Skeletal muscle satellite cell (primary cell): ENCODE measurements around the gene HTR2B.
A peak's percentile ranks its signal among the peaks of the same experiment; 100 is the strongest.
"Not testable (repeated sequence)": the region's sequence is repeated elsewhere in the genome, so short reads cannot be mapped to it uniquely, and the experiment has no call there.

Source experiments
- H3K27me3 ChIP-seq: 2 replicates; pipeline ENCODE4 v1.7.0; 2013; ENCODE audit warnings: low read length; ENCODE audit not compliant: control insufficient read depth, insufficient read depth
- H3K36me3 ChIP-seq: 2 replicates; pipeline ENCODE4 v1.7.0; 2013; ENCODE audit warnings: mild to moderate bottlenecking, control low read depth, low read length; ENCODE audit not compliant: insufficient read depth
- H3K4me1 ChIP-seq: 2 replicates; pipeline ENCODE4 v1.7.0; 2013; ENCODE audit warnings: low read length; ENCODE audit not compliant: control insufficient read depth, insufficient read depth
- H3K4me2 ChIP-seq: 2 replicates; pipeline ENCODE4 v1.7.0; 2013; ENCODE audit warnings: mild to moderate bottlenecking, low read length
- H3K4me3 ChIP-seq: 2 replicates; pipeline ENCODE4 v1.7.0; 2013; ENCODE audit warnings: low read length
- H3K9ac ChIP-seq: 2 replicates; pipeline ENCODE4 v1.7.0; 2013; ENCODE audit warnings: mild to moderate bottlenecking, low read depth, low read length, moderate library complexity
- H3K9me3 ChIP-seq: replicated peaks from 2 replicates; pipeline ENCODE4 v1.7.0; 2013; ENCODE audit warnings: mild to moderate bottlenecking, control low read depth, low read length

Gene HTR2B

DNA sequence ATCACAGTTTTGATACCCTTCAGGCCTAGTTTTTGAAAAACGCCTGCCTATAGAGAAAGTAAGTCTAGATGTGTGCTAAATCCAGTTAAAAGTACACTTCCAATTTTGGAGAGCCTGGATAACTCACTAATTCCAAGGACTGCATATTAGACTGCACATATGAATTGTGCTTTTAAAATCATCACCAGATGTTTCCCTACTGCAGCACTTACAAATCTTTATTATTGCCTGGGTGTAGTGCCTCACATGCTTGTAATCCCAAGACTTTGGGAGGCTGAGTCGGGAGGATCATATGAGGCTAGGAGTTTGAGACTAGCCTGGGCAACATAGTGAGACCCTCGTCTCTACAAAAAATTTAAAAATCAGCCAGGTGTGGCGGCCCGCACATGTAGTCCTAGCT, 35.9 kb upstream of the HTR2B start:
- Histone ChIP-seq H3K4me1 (peaks cover 46% of the 10 kb centered on the region), H3K9me3 (no peaks in the 10 kb centered on the region), H3K9ac (peak overlapping the region; percentile 80), H3K27me3 (no peaks in the 10 kb centered on the region), H3K4me3 (no peak overlapping the region), H3K4me2 (peak overlapping the region; percentile 34), H3K36me3 (peaks cover 13% of the 10 kb centered on the region)

DNA sequence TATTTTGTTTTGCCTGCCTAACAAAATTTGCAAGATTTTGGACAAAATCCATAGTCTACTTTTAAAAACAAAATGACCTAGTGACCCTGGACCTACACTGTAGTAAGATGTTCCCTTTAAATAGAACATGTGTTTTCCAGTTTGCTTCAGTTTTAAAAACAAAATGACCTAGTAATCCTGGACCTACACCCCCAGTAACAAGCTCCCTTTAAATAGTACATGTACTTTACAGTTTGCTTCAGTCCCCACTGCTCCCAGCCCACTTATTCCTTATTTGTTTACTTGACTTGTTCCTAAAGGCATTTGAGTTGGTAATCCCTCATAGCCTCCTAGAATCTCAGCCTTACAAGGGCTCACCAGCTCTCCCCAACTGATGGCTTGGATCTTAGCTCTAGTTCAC, 34.5 kb upstream of the HTR2B start:
- H3K9me3 ChIP-seq = no peaks in the 10 kb centered on the region
- H3K36me3 ChIP-seq = peaks cover 16% of the 10 kb centered on the region
- no peak overlapping the region for H3K9ac ChIP-seq
- H3K4me3 ChIP-seq = no peak overlapping the region
- peaks cover 46% of the 10 kb centered on the region for H3K4me1 ChIP-seq
- no peaks in the 10 kb centered on the region for H3K27me3 ChIP-seq
- H3K4me2 ChIP-seq = no peak overlapping the region

DNA sequence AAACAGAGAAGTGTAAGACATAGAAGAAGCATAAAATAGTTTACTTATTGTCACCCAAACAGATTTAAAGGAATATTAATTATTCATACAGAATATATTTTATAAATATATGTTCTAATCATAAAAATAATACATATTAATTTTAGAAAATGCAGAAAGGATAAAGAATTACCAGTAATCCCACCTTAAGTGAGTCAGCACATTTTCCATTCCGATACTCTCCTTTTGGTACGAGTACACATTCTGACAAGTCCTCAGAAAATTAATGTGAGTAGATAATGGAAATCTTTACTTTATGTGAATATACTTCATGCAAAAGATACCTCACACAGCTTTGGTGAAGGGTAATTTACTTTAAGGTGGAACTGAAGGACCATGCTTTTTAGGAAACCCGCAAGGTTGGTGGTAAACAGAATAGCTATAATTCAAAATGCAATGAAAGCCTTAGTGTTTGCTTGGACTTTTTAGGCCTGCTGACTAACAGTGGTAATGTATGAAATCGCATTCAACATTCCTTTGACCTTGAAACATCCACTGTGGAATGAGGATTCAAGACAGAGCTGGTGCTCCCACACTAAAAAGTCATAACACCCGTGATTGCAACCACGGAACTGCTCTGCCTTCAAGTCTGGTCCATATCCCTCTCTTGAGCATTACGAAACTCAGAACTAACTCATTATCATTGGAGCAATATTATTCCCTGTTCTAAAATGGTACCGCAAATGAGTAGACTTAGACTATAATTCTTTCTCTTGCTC, 28.1 kb upstream of the HTR2B start:
- H3K9ac ChIP-seq = no peak overlapping the region
- H3K27me3 ChIP-seq = no peaks in the 10 kb centered on the region
- H3K9me3 ChIP-seq = no peaks in the 10 kb centered on the region
- no peak overlapping the region for H3K4me3 ChIP-seq
- H3K36me3 ChIP-seq = peaks cover 33% of the 10 kb centered on the region
- H3K4me1 ChIP-seq = peaks cover 5% of the 10 kb centered on the region
- no peak overlapping the region for H3K4me2 ChIP-seq

DNA sequence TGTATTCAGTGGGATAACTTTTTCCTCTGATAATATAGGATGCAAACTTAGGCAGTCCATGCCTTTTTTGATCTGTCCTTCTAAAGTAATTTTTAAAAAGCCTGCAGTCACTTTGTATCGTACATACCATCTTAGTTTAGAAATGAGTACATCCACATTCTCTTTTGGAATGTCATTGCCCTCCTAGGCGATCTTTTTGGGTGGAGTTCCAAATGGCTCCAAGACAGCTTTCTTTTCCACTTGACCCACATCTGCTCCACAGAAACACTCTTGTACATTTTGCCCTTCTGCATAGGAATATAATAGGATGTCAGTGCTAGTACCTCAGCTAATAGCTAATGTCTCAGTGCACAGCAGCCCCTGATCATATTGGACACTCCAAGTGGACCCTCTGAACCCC, 21.8 kb upstream of the HTR2B start:
- Histone ChIP-seq H3K36me3 (peaks cover 27% of the 10 kb centered on the region), H3K27me3 (no peaks in the 10 kb centered on the region), H3K9ac (no peak overlapping the region), H3K9me3 (no peaks in the 10 kb centered on the region), H3K4me3 (no peak overlapping the region), H3K4me1 (peaks cover 20% of the 10 kb centered on the region), H3K4me2 (no peak overlapping the region)

DNA sequence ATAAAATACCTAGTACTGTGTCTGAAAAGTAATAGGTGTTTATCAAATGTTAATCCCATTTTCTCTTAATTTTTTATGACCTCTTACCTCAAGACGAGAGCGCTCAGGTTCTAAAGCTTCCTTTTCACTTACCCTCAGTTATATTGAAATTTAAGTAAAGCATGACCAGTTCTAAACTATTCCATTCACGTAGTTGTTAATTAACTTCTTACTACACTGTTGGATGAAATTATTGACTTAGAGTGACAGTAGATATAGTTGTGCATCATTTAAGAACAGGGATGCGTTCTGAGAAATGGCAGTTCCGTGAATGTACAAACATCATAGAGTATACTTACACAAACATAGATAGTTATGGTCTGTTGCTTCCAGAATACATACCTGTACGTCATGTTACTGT, 20.1 kb upstream of the HTR2B start:
- Histone ChIP-seq H3K4me3 (no peak overlapping the region), H3K9ac (no peak overlapping the region), H3K4me1 (peaks cover 22% of the 10 kb centered on the region), H3K36me3 (peaks cover 27% of the 10 kb centered on the region), H3K27me3 (no peaks in the 10 kb centered on the region), H3K4me2 (no peak overlapping the region), H3K9me3 (no peaks in the 10 kb centered on the region)

DNA sequence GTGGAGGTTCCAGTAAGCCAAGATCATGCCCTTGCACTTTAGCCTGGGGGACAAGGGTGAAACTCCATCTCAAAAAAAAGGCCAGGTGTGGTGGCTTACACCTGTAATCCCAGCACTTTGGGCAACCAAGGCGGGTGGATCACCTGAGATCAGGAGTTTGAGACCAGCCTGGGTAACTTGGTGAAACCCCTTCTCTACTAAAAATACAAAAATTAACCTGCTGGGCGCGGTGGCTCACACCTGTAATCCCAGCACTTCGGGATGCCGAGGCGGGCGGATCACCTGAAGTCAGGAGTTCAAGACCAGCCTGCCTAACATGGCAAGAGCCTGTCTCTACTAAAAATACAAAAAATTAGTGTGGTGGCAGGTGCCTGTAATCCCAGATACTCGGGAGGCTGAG, 16.0 kb upstream of the HTR2B start:
- not testable (repeated sequence) for H3K4me2 ChIP-seq, H3K9me3 ChIP-seq, H3K9ac ChIP-seq, H3K27me3 ChIP-seq, H3K36me3 ChIP-seq, H3K4me3 ChIP-seq
- peaks cover 19% of the 10 kb centered on the region for H3K4me1 ChIP-seq

DNA sequence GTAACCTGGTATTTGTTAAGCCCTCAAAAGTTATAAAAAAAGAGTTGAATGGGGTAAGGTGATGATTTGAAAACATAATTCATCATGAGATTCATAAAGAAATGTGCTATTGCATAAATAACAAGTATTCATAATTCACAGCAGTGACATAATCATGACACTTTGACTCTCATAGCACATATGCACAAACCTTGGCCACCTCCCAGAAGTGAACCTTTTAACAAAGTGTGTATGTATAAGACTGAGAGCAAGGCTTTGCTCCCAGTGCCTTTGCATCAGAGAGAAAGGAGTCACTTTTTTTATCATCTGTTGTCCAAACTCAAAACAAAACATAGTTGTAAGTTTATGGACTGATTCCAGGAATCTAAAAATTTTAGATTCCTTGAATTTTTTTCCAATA, 15.0 kb upstream of the HTR2B start:
- Histone ChIP-seq H3K4me3 (no peak overlapping the region), H3K9ac (no peak overlapping the region), H3K4me1 (peaks cover 29% of the 10 kb centered on the region), H3K4me2 (no peak overlapping the region), H3K27me3 (no peaks in the 10 kb centered on the region), H3K9me3 (no peaks in the 10 kb centered on the region), H3K36me3 (no peaks in the 10 kb centered on the region)

DNA sequence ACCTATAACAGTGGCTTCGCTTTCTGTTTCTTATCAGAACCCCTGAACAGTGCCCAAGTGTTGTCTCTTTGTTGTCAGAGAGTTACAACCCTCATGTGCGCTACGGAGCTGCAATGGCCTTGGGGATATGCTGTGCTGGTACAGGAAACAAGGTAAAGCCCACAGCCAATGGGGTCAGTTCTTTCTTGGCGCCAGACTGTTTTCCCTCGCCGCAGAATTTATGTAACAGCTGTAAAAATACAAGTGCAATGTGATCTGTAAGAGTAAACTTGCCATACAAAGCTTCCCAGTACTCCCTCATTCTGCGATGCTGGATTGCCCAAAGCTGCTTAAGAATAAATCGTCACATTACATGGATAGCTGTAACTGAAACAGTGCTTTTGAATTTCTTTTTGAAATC, 13.9 kb upstream of the HTR2B start:
- Histone ChIP-seq H3K4me3 (no peak overlapping the region), H3K9me3 (no peaks in the 10 kb centered on the region), H3K27me3 (no peaks in the 10 kb centered on the region), H3K36me3 (no peaks in the 10 kb centered on the region), H3K9ac (no peak overlapping the region), H3K4me1 (peaks cover 40% of the 10 kb centered on the region), H3K4me2 (no peak overlapping the region)

DNA sequence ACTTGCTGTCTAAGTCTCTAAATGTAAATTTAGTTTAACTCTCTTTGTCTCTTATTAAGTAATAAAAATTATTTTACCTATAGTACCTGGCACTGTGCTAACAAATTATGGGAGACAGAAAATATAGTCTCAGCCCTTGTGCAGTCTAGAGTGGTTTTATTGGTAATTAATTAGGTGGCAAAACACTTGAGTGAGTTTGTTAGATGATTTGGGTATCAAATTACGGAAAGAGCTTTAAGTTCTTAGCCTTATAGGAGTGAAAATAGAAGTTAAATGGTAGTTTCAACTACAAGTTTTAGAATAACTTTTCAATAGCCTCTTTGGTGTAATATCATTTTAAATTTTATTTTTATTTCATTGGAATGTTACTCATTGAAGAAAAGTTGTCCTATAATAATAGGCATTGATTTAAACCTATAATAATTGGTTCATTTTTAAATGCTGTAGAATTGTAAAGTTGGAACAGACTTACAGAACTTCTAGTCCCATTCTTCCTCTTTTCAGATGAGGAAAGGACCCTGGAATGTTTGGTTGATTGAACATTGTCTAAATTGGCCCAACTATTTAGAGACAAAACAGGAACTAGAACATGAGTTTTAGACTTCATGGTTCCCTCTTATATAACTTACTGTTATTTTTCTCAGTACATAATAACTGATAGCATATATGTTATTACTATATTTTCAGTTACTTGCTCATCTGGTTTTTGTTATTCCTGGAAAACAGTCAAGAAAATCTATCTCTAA, 10.2 kb upstream of the HTR2B start:
- Histone ChIP-seq H3K9me3 (no peaks in the 10 kb centered on the region), H3K36me3 (no peaks in the 10 kb centered on the region), H3K9ac (no peak overlapping the region), H3K4me1 (peaks cover 72% of the 10 kb centered on the region), H3K4me3 (no peak overlapping the region), H3K4me2 (no peak overlapping the region), H3K27me3 (no peaks in the 10 kb centered on the region)

DNA sequence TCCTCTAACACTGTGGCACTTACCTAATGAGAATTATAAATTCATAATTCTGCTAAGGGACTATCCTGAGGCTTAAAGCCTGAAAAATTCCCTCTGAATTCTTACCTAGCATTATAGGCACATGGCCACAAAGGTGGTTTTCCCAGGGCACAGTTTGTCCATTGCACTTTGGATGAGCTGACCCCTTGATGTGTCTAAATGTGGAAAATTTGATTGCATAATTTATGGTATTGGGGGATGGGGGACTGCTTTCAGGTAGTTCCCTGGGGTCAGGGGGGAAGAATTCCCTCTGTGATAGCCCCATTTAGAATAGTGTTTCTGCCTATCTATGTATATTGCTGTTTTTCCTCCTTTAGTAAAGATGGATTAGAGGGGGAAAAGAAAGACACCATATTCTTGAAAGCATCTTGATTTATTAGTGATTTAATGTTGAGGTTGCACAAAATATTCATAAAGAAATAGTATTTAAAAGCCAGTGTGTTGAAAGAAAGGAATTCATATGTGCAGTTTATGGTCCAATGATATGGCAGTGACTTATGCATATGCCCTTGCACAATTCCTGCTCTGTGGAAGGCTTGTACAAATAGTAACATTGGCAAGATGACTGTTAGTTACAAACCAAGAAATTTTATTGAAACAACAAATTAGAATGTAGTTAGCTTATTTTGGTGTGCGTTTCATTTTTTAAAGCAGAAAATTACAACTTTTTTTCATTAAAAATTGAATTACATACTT, 8.7 kb upstream of the HTR2B start:
- Histone ChIP-seq H3K4me2 (no peak overlapping the region), H3K36me3 (no peaks in the 10 kb centered on the region), H3K9me3 (no peaks in the 10 kb centered on the region), H3K27me3 (no peaks in the 10 kb centered on the region), H3K4me3 (no peak overlapping the region), H3K4me1 (peaks cover 69% of the 10 kb centered on the region), H3K9ac (no peak overlapping the region)

DNA sequence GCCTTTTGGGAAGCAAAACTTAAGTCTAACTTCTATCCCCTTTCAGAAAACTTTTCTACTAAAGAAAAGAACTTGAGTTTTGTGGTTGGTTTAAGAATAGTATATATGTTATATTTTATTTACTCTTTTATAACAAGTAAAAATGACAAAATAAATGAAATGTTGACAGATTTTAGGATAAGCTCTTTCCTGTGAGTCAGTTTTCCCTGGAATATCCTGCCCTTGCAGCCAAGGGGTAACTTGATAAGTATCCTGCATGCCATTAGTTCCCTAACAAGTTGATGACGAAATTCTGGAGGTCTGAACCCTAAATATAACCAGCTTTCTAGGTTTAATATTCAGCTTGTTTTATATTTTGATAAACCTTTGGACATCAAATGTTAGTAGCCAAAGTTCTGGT, 7.3 kb upstream of the HTR2B start:
- Histone ChIP-seq H3K36me3 (no peaks in the 10 kb centered on the region), H3K4me3 (no peak overlapping the region), H3K4me2 (peak overlapping the region; percentile 38)

More for the DNA sequence above, 7.3 kb upstream of the HTR2B start:
- Histone ChIP-seq H3K9ac (no peak overlapping the region), H3K4me1 (peaks cover 74% of the 10 kb centered on the region), H3K27me3 (no peaks in the 10 kb centered on the region), H3K9me3 (no peaks in the 10 kb centered on the region)
